Panc1 (cell line): Measurements from ENCODE around the gene KCNMA1.

Source experiments
- CTCF ChIP-seq: fragments of 450-650 bp; IDR thresholded peaks from 2 replicates; pipeline ENCODE4 v1.5.1; 2017; ENCODE audit warnings: mild to moderate bottlenecking
- POLR2AphosphoS5 ChIP-seq: IDR thresholded peaks from 2 replicates; pipeline ENCODE4 v1.6.1; 2012; ENCODE audit warnings: mild to moderate bottlenecking, low read depth, low read length, moderate library complexity
- SIN3A ChIP-seq: IDR thresholded peaks from 2 replicates; pipeline ENCODE4 v1.6.1; 2012; ENCODE audit warnings: low read depth, mild to moderate bottlenecking, low read length, moderate library complexity, borderline replicate concordance; ENCODE audit not compliant: insufficient read depth
- TCF7L2 ChIP-seq: IDR thresholded peaks from 2 replicates; pipeline ENCODE4 v1.6.1; 2011; ENCODE audit warnings: mild to moderate bottlenecking, low read depth, low read length, inconsistent platforms
- TF ChIP-seq, protein P1 (sequence below), 2 experiments: IDR thresholded peaks; 2 replicates each; pipeline ENCODE4 v1.6.1; 2011 to 2012; ENCODE audit warnings: low read depth in 2 of 2, control low read depth in 1 of 2, low read length in 1 of 2, mild to moderate bottlenecking in 1 of 2, moderate library complexity in 1 of 2; ENCODE audit not compliant: insufficient read depth in 1 of 2

DNA sequence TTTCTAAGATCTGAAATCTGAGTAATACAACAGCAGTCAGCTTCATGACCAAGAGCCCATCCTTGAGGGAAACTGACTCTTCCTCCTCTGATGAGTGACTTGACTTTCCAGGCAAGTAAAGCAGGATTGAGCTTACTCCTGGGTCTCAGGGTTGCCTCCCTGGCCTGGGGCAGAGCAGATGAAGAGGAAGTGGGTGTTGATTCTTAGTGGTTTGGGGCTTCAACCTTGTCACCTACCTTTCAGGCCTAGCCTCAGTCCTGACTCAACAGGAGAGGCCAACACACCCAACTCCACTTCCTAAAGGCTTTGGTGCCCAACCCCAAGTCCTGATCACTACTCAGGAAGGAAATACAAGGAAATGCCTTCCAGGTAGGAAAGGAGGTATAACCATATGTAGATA lies 54.1 kb downstream of the KCNMA1 start:
- TF ChIP-seq CTCF (no peak), TCF7L2 (no peak), POLR2AphosphoS5 (no peak), SIN3A (no peak)
- TF ChIP-seq, protein P1, sequence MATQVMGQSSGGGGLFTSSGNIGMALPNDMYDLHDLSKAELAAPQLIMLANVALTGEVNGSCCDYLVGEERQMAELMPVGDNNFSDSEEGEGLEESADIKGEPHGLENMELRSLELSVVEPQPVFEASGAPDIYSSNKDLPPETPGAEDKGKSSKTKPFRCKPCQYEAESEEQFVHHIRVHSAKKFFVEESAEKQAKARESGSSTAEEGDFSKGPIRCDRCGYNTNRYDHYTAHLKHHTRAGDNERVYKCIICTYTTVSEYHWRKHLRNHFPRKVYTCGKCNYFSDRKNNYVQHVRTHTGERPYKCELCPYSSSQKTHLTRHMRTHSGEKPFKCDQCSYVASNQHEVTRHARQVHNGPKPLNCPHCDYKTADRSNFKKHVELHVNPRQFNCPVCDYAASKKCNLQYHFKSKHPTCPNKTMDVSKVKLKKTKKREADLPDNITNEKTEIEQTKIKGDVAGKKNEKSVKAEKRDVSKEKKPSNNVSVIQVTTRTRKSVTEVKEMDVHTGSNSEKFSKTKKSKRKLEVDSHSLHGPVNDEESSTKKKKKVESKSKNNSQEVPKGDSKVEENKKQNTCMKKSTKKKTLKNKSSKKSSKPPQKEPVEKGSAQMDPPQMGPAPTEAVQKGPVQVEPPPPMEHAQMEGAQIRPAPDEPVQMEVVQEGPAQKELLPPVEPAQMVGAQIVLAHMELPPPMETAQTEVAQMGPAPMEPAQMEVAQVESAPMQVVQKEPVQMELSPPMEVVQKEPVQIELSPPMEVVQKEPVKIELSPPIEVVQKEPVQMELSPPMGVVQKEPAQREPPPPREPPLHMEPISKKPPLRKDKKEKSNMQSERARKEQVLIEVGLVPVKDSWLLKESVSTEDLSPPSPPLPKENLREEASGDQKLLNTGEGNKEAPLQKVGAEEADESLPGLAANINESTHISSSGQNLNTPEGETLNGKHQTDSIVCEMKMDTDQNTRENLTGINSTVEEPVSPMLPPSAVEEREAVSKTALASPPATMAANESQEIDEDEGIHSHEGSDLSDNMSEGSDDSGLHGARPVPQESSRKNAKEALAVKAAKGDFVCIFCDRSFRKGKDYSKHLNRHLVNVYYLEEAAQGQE (IDR thresholded peaks at IDR 0.05; ENCODE audit: insufficient read depth in 1 of 2, low read depth in 2 of 2, low read length in 1 of 2) = no peak
